ENCODE data around the gene KIAA1614.
"Not testable (repeated sequence)": the region's sequence is repeated elsewhere in the genome, so short reads cannot be mapped to it uniquely, and the experiment has no call there.

Gene KIAA1614

DNA sequence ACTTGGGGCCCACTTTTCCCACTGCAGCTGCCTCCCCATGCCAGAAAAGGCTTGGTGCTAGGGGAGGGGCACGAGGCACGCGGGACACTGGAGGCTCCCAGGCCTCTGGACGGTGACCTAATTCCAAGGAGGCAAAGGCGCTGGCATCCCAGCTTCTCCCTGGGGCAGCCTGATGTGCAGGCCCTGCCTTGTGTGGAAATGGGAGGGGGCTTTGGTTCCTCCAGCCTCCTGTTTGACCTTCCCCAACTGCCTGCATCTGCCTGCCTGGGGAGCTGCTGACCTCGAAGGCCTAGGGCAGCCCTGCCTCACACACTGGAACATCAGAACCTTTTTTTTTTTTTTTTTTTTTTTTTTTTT lies 39.9 kb downstream of the KIAA1614 start:
- no peak for TF ChIP-seq CTCF (IDR thresholded peaks at IDR 0.05; ENCODE audit: control insufficient read depth, extremely low read depth, insufficient read depth)
- no peak for DNase-seq (ENCODE audit: low read depth)
- no peak overlapping the region for H3K4me3 ChIP-seq (ENCODE audit: low read depth, low read length)

DNA sequence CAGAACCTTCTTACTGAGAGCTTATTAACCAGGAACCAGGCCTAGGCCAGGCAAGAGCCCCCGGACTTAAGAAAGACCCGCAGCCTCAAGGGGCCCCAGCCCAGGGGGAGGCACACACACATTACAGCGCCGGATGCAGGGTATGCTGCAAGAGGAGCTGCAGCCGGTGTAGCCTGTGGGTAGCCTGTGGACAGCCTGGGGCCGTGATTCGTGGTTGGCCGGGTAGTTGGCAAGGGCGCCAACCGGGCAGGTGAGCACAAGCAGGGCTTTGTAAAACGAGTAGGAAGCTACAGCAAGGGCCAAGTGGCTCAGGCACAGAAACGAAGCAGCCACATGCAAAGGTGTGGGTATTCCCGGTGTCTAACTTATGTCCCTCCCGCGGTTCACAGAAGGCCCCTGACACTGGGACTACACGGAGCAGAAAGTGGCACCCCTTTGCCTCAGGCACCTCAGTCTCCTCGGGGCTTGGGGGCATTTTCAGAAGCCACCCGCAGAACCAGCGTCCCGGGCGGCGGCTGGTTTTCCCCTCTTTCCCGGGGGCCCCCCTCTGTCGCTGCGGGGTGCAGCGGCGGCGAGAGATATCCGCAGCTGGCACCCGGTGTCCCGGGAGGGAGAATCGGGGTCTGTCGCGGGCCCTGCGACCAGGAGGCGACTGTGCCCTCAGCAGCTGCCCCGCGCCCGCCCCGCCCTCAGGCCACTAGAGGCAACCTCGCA lies 40.8 kb downstream of the KIAA1614 start:
- TF ChIP-seq CTCF (IDR thresholded peaks at IDR 0.05; ENCODE audit: control insufficient read depth, extremely low read depth, insufficient read depth), result no peak
- H3K4me3 ChIP-seq (ENCODE audit: low read depth, low read length), result no peak overlapping the region
- DNase-seq (ENCODE audit: low read depth), result peak; percentile 1

DNA sequence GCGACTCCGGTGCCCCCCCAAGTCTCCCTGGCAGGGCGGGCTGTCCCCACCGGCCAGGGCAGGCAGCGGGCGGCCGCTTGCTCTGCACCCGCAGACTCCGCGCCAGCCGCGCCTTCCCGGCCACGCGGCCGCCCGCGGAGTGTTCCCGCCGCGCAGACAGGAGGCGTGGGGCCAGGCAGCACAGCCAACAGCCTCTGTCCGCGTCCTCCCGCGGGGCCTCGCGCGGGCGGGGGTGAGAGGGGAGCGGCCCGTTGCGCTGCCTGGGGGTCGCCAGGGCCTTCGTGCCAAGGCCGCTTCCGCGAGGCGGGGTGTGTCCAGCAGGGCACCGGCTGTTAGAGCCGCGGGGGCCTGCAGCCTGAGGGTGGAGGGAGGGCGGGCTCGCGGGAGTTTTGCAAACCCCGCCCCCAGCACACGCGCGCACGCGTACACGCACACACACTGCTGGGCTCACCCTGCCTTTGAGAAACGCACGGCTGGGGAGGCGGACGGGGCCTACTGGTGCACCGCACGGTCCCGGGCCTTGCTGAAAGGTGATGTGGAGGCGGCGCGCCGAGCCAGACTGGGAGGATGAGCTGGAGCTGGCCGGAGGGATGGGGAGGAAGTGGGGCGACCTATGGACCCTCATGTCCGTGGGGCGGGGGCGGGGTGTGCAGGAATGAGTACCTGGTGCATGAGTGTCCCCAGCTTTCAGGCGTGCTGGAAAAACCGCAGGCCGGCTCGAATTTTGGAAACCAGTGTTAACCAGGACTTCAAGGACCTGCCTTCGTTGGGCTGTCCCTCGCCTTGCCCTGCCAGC lies 41.5 kb downstream of the KIAA1614 start:
- TF ChIP-seq CTCF (IDR thresholded peaks at IDR 0.05; ENCODE audit: control insufficient read depth, extremely low read depth, insufficient read depth), result no peak
- peak overlapping the region; percentile 36 for H3K4me3 ChIP-seq (ENCODE audit: low read depth, low read length)
- no peak for DNase-seq (ENCODE audit: low read depth)

GRCh38 chr1:180954801-180955165 lies 42.1 kb downstream of the KIAA1614 start:
- no peak for TF ChIP-seq CTCF (IDR thresholded peaks at IDR 0.05; ENCODE audit: control insufficient read depth, extremely low read depth, insufficient read depth)
- H3K4me3 ChIP-seq (ENCODE audit: low read depth, low read length), result no peak overlapping the region
- DNase-seq (ENCODE audit: low read depth), result no peak

DNA sequence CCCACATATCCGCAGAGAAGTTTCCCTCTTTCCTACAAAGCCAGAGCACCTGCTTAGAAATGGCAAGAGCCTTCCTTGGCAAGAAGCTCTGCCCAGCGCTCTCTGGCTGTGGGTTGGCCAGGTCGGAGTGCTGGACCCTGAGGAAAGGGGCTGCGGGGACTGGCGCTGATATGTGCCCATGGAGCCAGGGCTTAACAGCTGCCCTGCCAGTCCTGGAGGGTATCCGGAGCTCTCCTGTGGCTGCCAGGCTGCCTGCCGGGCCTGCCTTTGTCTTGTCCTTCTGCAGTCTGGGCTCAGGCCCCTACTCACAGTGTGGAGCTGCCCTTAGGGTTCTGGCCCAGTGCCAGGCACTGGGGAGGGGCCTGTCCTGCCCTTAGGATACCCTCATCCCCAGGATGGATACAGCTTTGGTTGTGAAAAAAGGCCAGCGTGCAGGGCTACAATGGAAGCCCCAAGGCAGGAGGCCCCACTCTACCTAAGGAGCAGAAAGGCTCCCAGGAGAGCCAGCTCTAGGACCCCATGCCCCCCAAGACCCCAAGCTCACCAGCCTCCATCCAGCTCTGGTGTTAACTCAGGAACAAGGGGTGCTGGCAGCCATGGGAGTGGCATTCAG lies 43.4 kb downstream of the KIAA1614 start:
- DNase-seq (ENCODE audit: low read depth), result no peak
- TF ChIP-seq CTCF (IDR thresholded peaks at IDR 0.05; ENCODE audit: control insufficient read depth, extremely low read depth, insufficient read depth), result no peak
- no peak overlapping the region for H3K4me3 ChIP-seq (ENCODE audit: low read depth, low read length)

GRCh38 chr1:180959620-180960019 lies 46.9 kb downstream of the KIAA1614 start:
- not testable (repeated sequence) for H3K4me3 ChIP-seq (ENCODE audit: low read depth, low read length); DNase-seq (ENCODE audit: low read depth)

DNA sequence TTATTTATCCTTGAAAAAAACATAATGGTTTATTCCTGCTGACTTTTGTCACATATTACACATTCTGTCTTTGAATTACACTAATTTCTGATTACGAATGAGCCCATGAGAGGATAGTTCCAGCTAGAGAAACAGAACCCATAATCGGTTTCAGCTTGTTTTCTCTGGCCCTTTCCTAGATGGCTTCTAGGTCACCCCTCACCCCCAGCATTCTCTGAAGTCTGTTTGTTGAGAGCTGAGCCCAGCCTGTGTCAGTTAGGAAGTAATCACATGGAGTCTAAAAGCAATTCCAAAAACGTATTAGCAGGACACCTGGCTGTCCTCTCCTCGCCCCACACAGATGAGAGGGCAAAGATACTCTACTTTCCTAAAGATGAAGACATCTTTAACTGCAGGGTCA lies 48.9 kb downstream of the KIAA1614 start:
- DNase-seq (ENCODE audit: low read depth), result no peak

More for the DNA sequence above, 48.9 kb downstream of the KIAA1614 start:
- no peak overlapping the region for H3K4me3 ChIP-seq (ENCODE audit: low read depth, low read length)
- no peak for TF ChIP-seq CTCF (IDR thresholded peaks at IDR 0.05; ENCODE audit: control insufficient read depth, extremely low read depth, insufficient read depth)

All from LNCaP clone FGC (cell line).